DND-41 (cell line): Measurements from ENCODE around the gene VEGFD.

Experiments
- ATAC-seq: fragments of 200-7000 bp; cut with Tn5 transposase; 3 replicates; pipeline ENCODE4 v1.9.1; 2021; ENCODE audit warnings: low read depth; ENCODE audit not compliant: insufficient read depth
- DNase-seq: peaks from one replicate; pipeline ENCODE4 v3.0.0-alpha.2; 2020
- H2AFZ ChIP-seq: 2 replicates; pipeline ENCODE4 v1.6.0; 2012; ENCODE audit warnings: low read depth, low read length
- H3K27ac ChIP-seq: 2 replicates; pipeline ENCODE4 v1.5.1; 2012; ENCODE audit warnings: low read length, inconsistent platforms
- H3K27me3 ChIP-seq: fragments of 200-600 bp; sonication (generic); 2 replicates; pipeline ENCODE4 v1.6.0; 2012; ENCODE audit warnings: low read length, mild to moderate bottlenecking, inconsistent platforms; ENCODE audit not compliant: insufficient read depth, poor library complexity
- H3K36me3 ChIP-seq: 2 replicates; pipeline ENCODE4 v1.5.1; 2012; ENCODE audit warnings: low read length, inconsistent platforms; ENCODE audit not compliant: insufficient read depth
- H3K4me1 ChIP-seq: 2 replicates; pipeline ENCODE4 v1.5.1; 2012; ENCODE audit warnings: mild to moderate bottlenecking, low read length; ENCODE audit not compliant: insufficient read depth
- H3K4me2 ChIP-seq: 2 replicates; pipeline ENCODE4 v1.6.0; 2012; ENCODE audit warnings: mild to moderate bottlenecking, moderate library complexity, low read length, inconsistent platforms; ENCODE audit not compliant: insufficient read depth
- H3K4me3 ChIP-seq, 2 experiments: fragments of 200-600 bp in 1 of 2; shearing (Covaris generic) in 1 of 2; 2 replicates each; pipeline ENCODE4 v1.5.1; 2012 to 2016; ENCODE audit warnings: inconsistent platforms in 2 of 2, low read length in 2 of 2, mild to moderate bottlenecking in 2 of 2, low read depth in 1 of 2, moderate library complexity in 1 of 2
- H3K79me2 ChIP-seq: 2 replicates; pipeline ENCODE4 v1.6.0; 2012; ENCODE audit warnings: low read length, inconsistent platforms; ENCODE audit not compliant: insufficient read depth
- H3K9ac ChIP-seq: 2 replicates; pipeline ENCODE4 v1.6.0; 2012; ENCODE audit warnings: low read depth, mild to moderate bottlenecking, inconsistent platforms, low read length, moderate library complexity
- H3K9me3 ChIP-seq: 2 replicates; pipeline ENCODE4 v1.5.1; 2012; ENCODE audit warnings: low read length, moderate library complexity, mild to moderate bottlenecking, inconsistent platforms; ENCODE audit not compliant: insufficient read depth, severe bottlenecking
- H4K20me1 ChIP-seq: 2 replicates; pipeline ENCODE4 v1.6.0; 2012; ENCODE audit warnings: low read length; ENCODE audit not compliant: insufficient read depth
- CTCF ChIP-seq: IDR thresholded peaks from 2 replicates; pipeline ENCODE4 v1.5.1; 2012; ENCODE audit warnings: borderline replicate concordance, low read length, moderate library complexity, mild to moderate bottlenecking; ENCODE audit not compliant: poor library complexity, severe bottlenecking; ENCODE audit errors: extremely low read depth
- EZH2 ChIP-seq: IDR thresholded peaks from 3 replicates; pipeline ENCODE4 v1.6.1; 2012; ENCODE audit warnings: borderline replicate concordance, low read depth, mild to moderate bottlenecking, moderate library complexity, low read length, inconsistent platforms; ENCODE audit not compliant: severe bottlenecking

Gene VEGFD

GRCh38 chrX:15413101-15413500 lies 28.9 kb upstream of the VEGFD start:
- no peaks in the 10 kb centered on the region for H3K27me3 ChIP-seq
- no peak overlapping the region for H3K4me3 ChIP-seq
- TF ChIP-seq EZH2 (no peak), CTCF (no peak)
- no peaks in the 10 kb centered on the region for H3K4me1 ChIP-seq
- H3K27ac ChIP-seq: no peak overlapping the region
- DNase-seq (no peak), ATAC-seq (no peak)
- no peaks in the 10 kb centered on the region for H3K79me2 ChIP-seq
- no peak overlapping the region for H2AFZ ChIP-seq
- H4K20me1 ChIP-seq: no peaks in the 10 kb centered on the region
- no peak overlapping the region for H3K9ac ChIP-seq
- no peaks in the 10 kb centered on the region for H3K9me3 ChIP-seq
- H3K36me3 ChIP-seq: no peaks in the 10 kb centered on the region
- no peak overlapping the region for H3K4me2 ChIP-seq

- Histone ChIP-seq H3K9me3 (no peaks in the 10 kb centered on the region), H3K9ac (no peak overlapping the region), H3K79me2 (no peaks in the 10 kb centered on the region), H3K27me3 (no peaks in the 10 kb centered on the region), H2AFZ (no peak overlapping the region), H3K4me2 (no peak overlapping the region), H3K4me1 (no peaks in the 10 kb centered on the region), H3K27ac (no peak overlapping the region), H4K20me1 (no peaks in the 10 kb centered on the region), H3K4me3 (no peak overlapping the region), H3K36me3 (no peaks in the 10 kb centered on the region)
- ATAC-seq (no peak), DNase-seq (no peak)
- no peak for TF ChIP-seq CTCF
- TF ChIP-seq EZH2: no peak
Measured at GRCh38 chrX:15410947-15411346, 26.7 kb upstream of the VEGFD start.

GRCh38 chrX:15410430-15410829 lies 26.2 kb upstream of the VEGFD start:
- H3K27me3 ChIP-seq: no peaks in the 10 kb centered on the region
- H3K4me1 ChIP-seq: no peaks in the 10 kb centered on the region
- DNase-seq (no peak), ATAC-seq (no peak)
- H3K36me3 ChIP-seq: no peaks in the 10 kb centered on the region
- no peak overlapping the region for H2AFZ ChIP-seq
- H3K9ac ChIP-seq: no peak overlapping the region
- H3K4me3 ChIP-seq: no peak overlapping the region
- H3K27ac ChIP-seq: no peak overlapping the region
- H3K79me2 ChIP-seq: no peaks in the 10 kb centered on the region
- H3K9me3 ChIP-seq: no peaks in the 10 kb centered on the region
- no peak overlapping the region for H3K4me2 ChIP-seq
- TF ChIP-seq EZH2 (no peak), CTCF (no peak)
- no peaks in the 10 kb centered on the region for H4K20me1 ChIP-seq

- no peak overlapping the region for H3K27ac ChIP-seq
Measured at GRCh38 chrX:15405846-15406245, 21.6 kb upstream of the VEGFD start.

More at GRCh38 chrX:15405846-15406245, 21.6 kb upstream of the VEGFD start:
- no peaks in the 10 kb centered on the region for H3K36me3 ChIP-seq
- no peak overlapping the region for H3K4me3 ChIP-seq
- H3K27me3 ChIP-seq: no peaks in the 10 kb centered on the region
- H2AFZ ChIP-seq: no peak overlapping the region
- H3K9ac ChIP-seq: no peak overlapping the region
- DNase-seq (no peak), ATAC-seq (no peak)
- 0 out of 2 replicates have a peak, but pooled peaks cover 7% of the 10 kb centered on the region for H3K4me1 ChIP-seq
- TF ChIP-seq EZH2 (no peak), CTCF (no peak)
- no peaks in the 10 kb centered on the region for H3K9me3 ChIP-seq
- H3K79me2 ChIP-seq: no peaks in the 10 kb centered on the region
- no peak overlapping the region for H3K4me2 ChIP-seq
- H4K20me1 ChIP-seq: no peaks in the 10 kb centered on the region
